ENCODE data around the gene TSPAN18.

TSPAN18 gene

GRCh38 chr11:44946263-44946662 is 219.5 kb downstream of the TSPAN18 start:
- no peak for DNase-seq (ENCODE audit: low read depth)
- H3K4me3 ChIP-seq (ENCODE audit: low read depth, low read length), result no peak overlapping the region
- TF ChIP-seq CTCF (IDR thresholded peaks at IDR 0.05; ENCODE audit: low read depth, low read length, missing control alignments), result no peak
- in situ Hi-C loops (cut with HindIII; ENCODE audit: low sequenced_read_pairs), result loop anchor here (25.0 kb wide), 1 partner anchor 391 kb away; no protein-coding TSS in a partner anchor

GRCh38 chr11:44947114-44947513 is 220.4 kb downstream of the TSPAN18 start:
- no peak overlapping the region for H3K4me3 ChIP-seq (ENCODE audit: low read depth, low read length)
- no peak for TF ChIP-seq CTCF (IDR thresholded peaks at IDR 0.05; ENCODE audit: low read depth, low read length, missing control alignments)
- no peak for DNase-seq (ENCODE audit: low read depth)
- in situ Hi-C loops (cut with HindIII; ENCODE audit: low sequenced_read_pairs), result loop anchor here (25.0 kb wide), 1 partner anchor 390 kb away; no protein-coding TSS in a partner anchor

- no peak for DNase-seq (ENCODE audit: low read depth)
- H3K4me3 ChIP-seq (ENCODE audit: low read depth, low read length), result no peak overlapping the region
- TF ChIP-seq CTCF (IDR thresholded peaks at IDR 0.05; ENCODE audit: low read depth, low read length, missing control alignments), result no peak
- in situ Hi-C loops (cut with HindIII; ENCODE audit: low sequenced_read_pairs), result loop anchor here (25.0 kb wide), 1 partner anchor 389 kb away; no protein-coding TSS in a partner anchor
Observed at GRCh38 chr11:44948155-44948554, 221.4 kb downstream of the TSPAN18 start.

GRCh38 chr11:44949160-44950030 is 222.6 kb downstream of the TSPAN18 start:
- peak; percentile 75 for TF ChIP-seq CTCF (IDR thresholded peaks at IDR 0.05; ENCODE audit: low read depth, low read length, missing control alignments)
- in situ Hi-C loops (cut with HindIII; ENCODE audit: low sequenced_read_pairs), result loop anchor here (25.0 kb wide), 1 partner anchor 388 kb away; no protein-coding TSS in a partner anchor
- no peak for DNase-seq (ENCODE audit: low read depth)
- H3K4me3 ChIP-seq (ENCODE audit: low read depth, low read length), result peak overlapping the region; percentile 62

- no peak for TF ChIP-seq CTCF (IDR thresholded peaks at IDR 0.05; ENCODE audit: low read depth, low read length, missing control alignments)
- DNase-seq (ENCODE audit: low read depth), result no peak
- H3K4me3 ChIP-seq (ENCODE audit: low read depth, low read length), result peak overlapping the region; percentile 62
- in situ Hi-C loops (cut with HindIII; ENCODE audit: low sequenced_read_pairs), result no loop called here
Observed at GRCh38 chr11:44950031-44950624, 223.4 kb downstream of the TSPAN18 start.

GRCh38 chr11:44950625-44951476 is 224.1 kb downstream of the TSPAN18 start, which contains the start of gene TP53I11:
Gene TP53I11 (minus strand): TSS chr11:44950883. CDS start chr11:44938335, 12,548 bp downstream.
- TF ChIP-seq CTCF (IDR thresholded peaks at IDR 0.05; ENCODE audit: low read depth, low read length, missing control alignments), result peak; percentile 43
- DNase-seq (ENCODE audit: low read depth), result no peak
- in situ Hi-C loops (cut with HindIII; ENCODE audit: low sequenced_read_pairs), result no loop called here
- peak within 1 kb of the TSS; percentile 62 for H3K4me3 ChIP-seq (ENCODE audit: low read depth, low read length)
